Measurements from ENCODE around the gene LONRF3.

GRCh38 chrX:118989886-118990285 is 15.5 kb downstream of the LONRF3 start:
- TF ChIP-seq EZH2 (IDR thresholded peaks at IDR 0.05), result no peak
- no peak for TF ChIP-seq POLR2AphosphoS5 (IDR thresholded peaks at IDR 0.05; ENCODE audit: borderline replicate concordance, low read depth, low read length)
